OCI-M2 (cell line): ENCODE data around the gene MPDZ.
"Not testable (repeated sequence)": the region's sequence is repeated elsewhere in the genome, so short reads cannot be mapped to it uniquely, and the experiment has no call there.

ENCODE experiments used
- DNase-seq: peaks from one replicate; lab custom pipeline; 2025; ENCODE audit not compliant: unreplicated experiment; lab: John Stamatoyannopoulos, UW

MPDZ gene

DNA sequence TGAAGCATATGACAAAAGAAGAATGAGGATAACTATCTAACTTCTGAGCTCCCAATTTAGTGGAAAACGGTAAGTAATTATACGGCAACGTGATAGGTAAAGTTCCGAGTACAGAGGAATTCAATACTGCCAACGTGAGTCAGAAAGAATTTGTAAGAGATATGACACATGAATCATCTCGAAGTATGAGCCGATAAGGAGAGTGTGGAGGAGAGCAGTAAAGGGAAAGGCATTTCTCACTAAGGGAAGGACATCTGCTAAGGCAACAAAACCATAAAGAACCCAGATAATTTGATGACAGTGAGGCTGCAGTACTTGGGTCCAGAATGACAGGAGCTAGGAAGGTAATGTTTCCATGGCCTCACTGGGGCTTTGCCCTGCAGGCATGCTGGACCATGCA is 11.0 kb downstream of the MPDZ start:
- DNase-seq, result no peak

DNA sequence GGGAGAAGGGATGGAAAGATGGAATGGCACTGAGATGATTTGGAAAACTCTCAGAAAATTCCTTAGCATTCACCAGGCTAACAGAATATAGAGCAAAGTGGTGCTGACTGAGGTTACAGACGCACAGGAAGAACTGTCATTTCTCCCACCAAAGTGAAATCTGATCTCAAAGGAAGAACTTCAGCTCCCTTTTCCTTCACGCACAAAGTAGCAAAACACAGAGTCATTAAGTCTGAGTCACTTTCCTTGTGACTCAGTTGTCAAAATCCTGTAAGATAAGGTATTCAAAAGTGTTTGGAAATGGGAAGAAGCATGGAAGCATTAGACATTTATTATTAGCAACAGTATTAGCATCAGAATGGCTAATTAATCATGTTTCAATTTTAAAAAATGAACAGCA is 11.7 kb downstream of the MPDZ start:
- DNase-seq, result no peak

DNA sequence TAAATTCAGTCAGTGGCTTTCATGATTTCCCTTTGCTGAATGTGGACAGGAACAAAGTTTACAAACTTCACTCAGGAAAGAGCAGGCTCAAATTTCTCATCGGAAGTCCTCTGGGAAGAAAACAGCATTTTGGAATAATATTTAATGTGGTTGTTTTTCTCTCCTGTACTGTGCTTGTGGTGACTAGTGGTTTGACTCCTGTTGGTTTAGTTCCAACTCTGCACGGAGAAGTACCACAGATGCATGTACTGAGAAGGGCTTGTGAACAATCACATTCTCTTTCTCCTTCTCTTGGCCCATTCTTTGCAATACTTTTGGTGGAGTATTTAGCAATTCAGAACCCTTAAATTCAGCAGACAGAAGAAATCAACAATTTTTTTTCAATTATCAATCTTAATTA is 13.3 kb downstream of the MPDZ start:
- DNase-seq, result no peak

DNA sequence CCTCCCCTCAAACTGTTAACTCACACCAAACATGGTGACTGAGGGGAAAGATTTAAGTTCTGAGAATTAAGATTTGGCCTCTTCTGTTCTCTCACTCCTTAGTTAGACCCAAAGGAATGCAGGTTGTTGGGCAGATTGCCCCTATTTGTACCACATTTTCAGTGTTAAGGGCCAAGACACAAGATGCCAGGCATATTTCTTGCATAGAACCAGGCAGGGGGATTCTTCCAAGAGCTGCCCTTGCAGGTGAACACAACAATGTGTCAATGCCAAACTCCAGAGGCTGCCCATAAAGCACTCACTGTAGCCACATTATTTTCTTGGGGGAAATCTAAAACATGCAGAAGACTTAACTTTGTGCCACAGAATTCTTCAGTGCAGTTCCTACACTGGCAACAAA is 14.7 kb downstream of the MPDZ start:
- no peak for DNase-seq

DNA sequence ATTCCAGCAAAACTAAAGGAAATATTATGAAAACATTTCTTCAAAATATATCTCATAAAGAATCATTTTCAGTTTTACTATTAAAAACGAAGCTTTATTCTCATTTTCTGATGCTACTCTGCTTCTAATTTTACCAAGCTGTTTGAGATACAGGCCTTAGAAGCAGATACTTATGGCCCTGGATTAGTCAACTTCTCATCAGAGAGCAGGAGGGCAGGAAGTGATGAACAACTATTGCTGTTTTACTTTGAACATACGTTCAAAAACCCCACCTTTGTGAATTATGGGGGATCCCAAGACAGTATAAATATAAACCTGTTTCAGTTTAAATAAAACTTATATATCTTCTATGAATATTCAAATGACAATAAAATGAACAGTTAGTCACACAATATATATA is 16.0 kb downstream of the MPDZ start:
- no peak for DNase-seq

DNA sequence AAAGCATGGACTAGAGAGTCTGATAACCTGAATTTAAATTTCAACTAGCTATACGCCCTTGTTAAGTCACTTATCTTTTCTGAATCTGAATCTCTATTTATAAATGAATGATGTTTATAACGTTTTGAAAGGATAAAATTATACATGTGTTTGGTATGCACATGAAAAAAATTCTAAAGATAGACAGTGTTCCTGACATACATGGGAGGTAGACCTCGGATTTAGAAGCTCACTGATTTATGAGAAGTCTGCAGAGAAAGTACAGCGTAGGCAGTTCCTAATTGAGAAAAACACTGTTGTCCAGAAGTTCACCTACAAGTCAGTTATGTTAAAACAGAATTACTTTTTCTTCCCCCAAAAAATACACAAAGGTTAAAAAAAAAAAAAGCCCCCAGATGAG is 26.6 kb downstream of the MPDZ start:
- DNase-seq, result no peak

DNA sequence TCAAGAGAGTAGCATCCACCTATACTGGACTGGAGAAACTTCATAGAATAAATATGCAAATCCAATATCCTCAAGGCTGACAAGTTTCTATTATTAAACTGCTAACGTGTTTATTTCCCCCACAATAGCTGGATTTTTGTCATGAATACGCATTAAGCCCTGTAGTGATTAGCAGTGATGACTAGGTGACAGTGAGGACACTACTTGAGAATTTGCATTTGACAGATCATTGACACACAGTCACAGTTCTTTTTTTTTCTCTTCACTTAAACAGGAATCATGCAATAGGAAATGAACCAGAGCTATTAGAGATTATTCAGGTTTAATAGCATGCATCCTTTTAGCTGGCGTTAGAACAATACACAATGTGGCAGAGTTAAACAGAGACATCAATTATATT is 35.3 kb downstream of the MPDZ start:
- DNase-seq, result no peak

DNA sequence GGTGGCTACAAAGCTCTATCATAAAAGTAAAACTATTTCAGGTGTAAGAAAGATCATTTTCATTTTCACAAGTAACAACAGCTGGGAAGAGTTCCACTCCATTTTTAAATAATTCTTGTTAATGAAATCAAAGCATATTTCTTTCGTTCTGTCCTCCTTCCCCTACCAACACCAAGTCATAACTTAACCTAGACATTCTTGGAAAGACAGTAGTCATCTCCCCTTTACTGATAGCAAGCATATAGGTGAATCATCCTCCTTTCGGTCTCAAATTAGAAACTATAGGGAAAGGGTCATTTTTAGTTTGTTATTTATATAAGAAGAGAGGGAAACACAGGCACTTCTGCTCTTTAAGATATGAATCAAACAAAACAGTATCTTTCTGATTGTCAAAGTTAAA is 38.2 kb downstream of the MPDZ start:
- DNase-seq, result no peak

DNA sequence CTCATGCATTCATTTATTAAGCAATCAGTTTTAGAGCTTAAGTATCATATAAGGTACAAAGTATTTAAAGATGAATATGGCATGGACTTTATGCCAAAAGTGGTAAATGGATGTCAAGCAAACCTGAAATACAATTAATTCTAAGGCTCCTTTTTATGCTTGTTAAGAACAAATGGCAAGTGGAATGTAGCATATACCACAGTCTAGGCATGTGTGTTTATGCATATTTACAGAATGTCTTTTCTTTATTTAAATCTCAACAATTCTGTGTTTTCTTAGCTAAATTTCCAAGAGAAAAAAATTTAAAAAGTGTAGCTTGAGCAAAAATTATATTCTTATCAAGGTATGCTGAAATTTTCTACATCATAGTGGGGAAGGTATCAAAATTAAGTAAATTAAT is 39.8 kb downstream of the MPDZ start:
- no peak for DNase-seq

DNA sequence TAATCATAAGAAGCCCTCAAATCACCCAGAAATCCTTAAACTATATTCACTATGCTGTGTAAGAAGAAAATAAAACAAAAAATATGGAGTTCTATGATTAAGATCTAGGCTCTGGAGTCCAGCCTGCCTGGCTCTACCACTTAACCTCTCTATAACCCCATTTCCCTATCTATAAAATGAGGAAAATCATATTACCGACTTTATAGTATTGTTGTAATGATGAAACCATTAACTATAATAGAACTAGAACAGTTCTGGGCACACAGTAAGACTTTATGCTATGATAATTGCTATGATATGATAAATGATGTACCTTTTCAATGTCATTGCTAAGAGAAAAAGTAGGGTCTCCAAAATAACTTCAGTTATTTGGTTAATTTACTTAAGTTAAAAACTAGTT is 40.3 kb downstream of the MPDZ start:
- no peak for DNase-seq

DNA sequence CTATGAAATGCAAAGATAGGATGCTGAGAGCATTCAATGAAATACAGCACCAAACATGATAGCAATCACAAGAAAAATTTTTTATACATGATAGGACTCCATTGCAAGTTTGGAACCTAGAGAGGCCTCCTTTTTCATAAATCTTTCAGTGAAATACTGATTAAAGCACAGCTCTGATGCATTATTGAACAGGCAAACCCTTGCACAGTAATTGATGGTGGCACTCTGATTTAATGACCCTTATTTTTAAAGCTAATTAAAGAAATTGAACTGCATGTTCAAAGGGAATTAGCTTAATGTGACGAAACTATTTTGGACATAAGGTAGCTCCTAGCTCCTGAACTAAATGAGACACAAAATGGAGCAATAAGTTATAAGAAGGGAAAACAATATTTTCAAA is 44.6 kb downstream of the MPDZ start:
- no peak for DNase-seq

DNA sequence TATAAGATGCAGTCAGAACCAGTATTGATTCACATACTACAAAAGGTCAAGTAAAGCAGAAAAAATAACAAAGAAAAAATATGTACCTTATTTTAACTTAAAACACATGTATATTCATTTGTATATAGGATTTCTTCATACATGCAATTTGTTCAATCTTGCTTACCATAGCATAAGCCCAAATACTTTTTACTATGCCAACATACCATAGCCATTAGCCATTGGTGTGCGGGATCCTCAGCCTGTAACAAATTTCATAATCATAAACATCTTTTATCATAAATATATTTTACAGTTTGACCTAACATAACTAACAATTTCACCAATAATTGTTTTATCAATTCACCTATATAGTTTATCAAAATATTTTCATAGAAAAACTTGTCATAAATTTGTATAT is 51.1 kb downstream of the MPDZ start:
- DNase-seq, result no peak

DNA sequence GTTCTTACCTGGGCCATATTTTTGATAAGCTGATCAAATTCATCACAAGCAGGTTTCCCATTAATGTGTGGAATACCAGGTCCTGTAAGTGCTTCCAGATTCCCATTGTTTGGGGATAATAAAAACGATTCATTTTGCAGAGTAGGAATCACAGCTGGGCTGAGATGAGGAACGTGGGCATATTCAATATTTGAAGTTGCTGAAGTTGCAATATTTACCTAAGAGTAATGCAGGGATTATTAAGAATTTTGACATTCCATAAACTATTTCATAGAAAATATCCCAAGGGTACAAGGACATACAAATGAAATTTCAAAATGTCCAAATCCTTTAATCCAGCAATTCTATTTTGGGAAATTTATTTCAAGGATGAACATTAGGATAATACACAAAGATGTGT is 55.1 kb downstream of the MPDZ start:
- no peak for DNase-seq

DNA sequence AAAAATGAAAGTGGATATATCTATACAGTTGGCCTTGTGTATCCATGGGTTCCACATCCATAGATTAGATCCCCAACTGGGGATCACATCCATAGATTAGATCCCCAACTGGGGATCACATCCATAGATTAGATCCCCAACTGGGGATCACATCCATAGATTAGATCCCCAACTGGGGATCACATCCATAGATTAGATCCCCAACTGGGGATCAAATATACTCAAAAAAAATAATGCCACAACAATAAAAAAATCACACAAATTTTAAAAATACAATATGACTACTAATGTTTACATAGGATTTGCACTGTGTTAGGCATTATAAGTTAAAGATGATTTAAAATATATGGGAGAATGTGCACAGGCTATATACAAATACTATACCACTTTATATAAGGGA is 56.8 kb downstream of the MPDZ start:
- DNase-seq, result not testable (repeated sequence)

DNA sequence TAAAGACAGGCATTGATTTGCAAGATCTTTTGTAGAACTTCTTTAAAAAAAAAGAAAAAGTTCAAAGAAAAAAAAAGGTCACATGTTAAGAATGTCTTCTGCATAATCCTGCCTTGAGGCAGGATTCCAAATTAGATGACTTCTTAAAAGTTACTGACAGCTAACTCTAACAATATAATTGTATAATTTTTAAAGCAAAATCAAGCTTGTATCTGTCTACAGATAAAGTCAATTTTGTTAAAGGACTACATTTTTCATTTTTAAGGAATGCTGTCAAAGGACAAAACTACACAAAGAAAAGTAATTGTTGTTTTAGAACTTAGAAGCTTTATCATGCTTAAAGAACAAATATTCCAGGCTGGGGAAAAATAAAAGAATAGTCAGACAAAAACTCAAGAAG is 57.8 kb downstream of the MPDZ start:
- no peak for DNase-seq

DNA sequence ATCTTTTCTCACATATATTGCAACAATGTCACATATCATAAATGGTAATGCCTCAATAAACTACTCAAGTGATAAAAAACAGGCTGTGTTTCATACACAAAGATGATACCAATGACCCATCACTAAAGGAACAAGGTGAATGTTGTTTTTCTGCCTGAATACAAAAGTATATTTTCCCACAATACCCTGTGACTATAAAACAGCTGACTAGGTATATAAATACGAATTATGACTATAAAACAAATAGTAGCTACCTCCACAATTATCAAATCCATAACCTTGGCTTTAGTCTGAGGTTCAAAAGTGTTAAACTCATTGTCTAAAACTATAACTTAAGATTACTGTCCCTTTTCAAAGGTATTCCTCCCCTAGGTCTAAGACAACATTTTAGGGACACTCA is 58.7 kb downstream of the MPDZ start:
- no peak for DNase-seq

DNA sequence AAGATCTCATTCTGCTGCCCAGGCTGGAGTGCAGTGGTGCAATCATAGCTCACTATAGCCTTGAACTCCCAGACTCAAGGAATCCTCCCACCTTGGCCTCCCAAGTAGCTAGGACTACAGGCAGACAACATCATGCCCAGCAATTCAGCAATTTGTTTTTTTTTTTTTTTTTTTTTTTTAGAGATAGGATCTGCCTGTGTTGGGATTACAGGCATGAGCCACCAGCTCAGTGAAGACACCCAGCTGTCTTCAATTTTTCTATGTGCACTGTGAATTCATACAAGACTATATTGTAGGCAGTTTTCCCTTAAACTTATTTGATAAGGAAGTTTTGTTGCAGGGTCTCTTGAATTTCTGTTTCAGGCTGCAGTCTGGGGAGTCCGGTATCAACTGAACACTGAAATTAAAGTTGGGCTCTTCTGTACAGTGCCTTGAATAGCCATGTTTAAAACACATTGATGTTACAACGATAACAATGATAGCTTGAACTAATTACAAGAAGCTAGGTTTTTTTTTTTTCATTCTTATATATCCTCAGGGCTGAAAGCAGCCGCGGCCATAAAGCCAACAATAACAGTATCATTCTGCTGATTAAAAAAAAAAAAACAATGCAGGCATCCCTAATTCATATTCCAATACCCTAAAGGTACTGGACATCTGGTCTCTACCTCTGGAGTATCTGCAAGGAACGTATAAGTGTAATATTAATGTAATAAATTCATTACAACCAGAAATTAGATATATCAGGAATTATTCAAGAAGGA is 63.5 kb downstream of the MPDZ start:
- no peak for DNase-seq

DNA sequence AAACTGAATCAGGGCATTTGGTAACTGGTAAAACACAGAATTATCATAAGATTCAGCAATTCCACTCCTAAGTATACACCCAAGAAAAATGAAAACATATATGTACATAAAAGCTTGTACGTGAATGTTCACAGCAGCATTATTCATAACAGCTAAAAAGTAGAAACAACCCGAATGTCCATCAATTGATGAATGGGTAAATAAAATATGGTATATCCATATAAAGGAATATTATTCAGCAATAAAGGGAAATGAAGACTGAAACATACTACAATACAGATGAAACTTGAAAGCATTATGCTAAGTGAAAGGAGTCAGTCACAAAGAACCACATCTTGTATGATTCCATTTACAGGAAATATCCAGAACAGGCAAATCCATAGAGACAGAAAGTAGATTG is 65.5 kb downstream of the MPDZ start:
- no peak for DNase-seq

DNA sequence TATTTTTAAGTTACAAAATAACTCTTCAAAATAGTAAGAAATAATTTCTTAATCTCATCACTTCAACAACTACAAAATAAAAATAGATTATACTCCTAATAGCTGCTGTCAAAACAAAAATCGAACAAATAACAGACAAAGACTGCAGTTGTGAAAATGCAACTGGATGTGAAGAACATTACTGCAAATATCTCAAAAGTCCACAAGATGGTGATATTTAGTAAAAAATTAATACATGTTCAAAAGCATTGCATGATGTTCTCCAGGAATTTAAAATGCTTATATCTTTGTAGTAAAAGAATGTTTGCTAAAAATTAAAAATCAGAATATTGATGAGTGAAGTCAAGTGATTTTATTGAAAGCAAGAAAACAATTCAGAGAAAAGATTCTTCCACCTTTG is 66.2 kb downstream of the MPDZ start:
- no peak for DNase-seq

DNA sequence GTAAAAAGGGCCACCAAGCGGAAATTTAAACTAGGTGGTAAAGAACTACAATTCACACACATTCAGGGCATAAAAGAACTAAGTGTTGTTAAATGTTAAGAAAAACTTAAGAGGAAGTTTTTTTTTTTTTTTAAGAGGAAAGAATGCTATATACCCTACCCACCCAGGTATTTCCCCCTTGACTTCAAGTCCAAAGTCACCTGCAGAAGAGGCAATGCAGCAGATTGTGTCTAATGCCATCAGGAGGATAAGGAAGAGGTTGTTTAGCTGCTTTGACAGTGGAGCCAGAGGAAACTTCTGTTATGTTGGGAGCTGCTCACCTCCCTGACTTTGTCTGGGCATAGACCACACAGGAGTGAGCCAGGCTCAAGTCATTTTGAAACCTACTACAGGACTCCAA is 69.2 kb downstream of the MPDZ start:
- DNase-seq, result no peak

DNA sequence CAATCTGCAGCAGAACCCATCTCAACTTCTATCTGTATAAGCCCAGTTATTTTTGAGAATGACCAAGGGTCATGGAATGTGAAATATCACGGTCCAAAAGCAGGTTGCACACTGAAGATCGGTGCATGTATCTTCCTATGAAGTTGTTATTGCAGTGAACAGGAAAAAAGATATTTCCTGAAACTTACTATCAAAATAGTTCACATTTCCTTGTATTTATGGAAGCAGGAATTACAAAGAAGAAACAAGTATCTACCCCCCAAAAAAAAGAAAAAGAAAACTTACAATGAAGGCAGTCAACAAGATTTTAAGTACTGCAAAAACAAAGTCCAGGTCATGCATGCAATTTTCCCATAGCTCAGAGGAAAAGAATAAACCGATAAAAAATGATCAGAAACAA is 70.0 kb downstream of the MPDZ start:
- DNase-seq, result no peak

DNA sequence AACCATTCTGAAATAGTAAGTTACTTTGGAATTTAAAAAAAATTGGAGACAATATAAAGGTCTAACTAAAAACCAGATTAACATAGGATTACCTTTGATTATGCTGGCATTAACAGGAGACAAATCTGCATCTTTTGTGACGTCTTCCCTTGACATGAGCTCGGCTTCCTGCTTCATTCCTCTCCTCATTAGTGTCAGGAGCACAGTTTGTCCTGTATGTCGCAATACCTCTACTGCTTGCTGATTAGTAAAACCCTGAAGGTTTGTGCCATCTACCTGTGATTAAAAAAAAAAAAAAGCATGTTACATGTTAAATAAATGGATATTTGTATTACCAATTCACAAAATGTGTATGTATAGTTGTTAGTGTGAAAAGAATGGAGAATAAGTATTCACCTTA is 73.7 kb downstream of the MPDZ start:
- no peak for DNase-seq

DNA sequence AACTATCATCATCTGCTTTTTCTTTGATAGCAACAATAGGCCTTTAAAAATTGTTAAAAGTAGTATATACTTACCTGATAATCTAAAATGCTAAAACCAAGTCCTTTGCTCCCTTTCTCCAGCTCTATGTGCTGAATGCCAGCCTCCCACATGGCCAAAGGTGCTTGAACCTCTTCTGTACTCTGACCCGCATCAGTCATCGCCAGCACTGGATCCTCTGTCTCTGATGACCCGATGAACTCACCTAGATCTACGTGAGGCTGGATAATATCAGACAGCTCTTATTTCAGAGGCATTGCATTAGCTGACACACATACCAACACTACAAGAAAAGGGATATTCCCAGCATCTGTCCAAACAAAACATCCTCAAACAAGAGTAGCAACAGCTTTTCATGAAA is 89.5 kb downstream of the MPDZ start:
- no peak for DNase-seq

DNA sequence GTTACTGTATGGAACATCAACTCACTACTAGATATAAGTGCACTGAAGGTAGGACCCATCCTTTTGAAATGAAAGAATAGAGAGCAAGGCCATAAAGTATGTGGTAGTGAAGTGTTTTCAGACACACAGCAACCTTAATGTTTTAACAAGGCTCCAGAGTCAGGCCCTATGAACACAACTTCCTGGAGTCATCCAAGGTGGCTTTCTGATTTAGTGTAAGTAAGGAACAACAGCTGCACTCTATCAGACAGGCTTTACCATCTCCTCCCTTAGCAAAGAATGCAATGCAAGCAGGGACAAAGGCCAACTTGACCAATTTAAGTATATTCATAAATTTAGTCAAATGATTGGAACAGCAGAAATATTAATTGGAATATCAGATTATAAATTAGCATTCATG is 90.1 kb downstream of the MPDZ start:
- no peak for DNase-seq
